Epithelial cell of esophagus (primary cell): Measurements from ENCODE around the gene MTRR.

Source experiments
- DNase-seq: peaks from one replicate; pipeline ENCODE4 v3.0.0; 2010; ENCODE audit warnings: low read depth
- H3K4me3 ChIP-seq: 2 replicates; pipeline ENCODE4 v1.5.1; 2011; ENCODE audit warnings: mild to moderate bottlenecking, low read length, control low read depth
- CTCF ChIP-seq: IDR thresholded peaks from 2 replicates; pipeline ENCODE4 v1.5.1; 2011; ENCODE audit warnings: low read depth, mild to moderate bottlenecking, low read length, control low read depth, inconsistent platforms; ENCODE audit not compliant: insufficient read depth; ENCODE audit errors: missing control alignments

Gene MTRR

GRCh38 chr5:7869474-7870136, 657 bp downstream of the MTRR start:
- H3K4me3 ChIP-seq: peak overlapping the region; percentile 62
- no peak for TF ChIP-seq CTCF
- peak; percentile 20 for DNase-seq

GRCh38 chr5:7871653-7872052, 2.7 kb downstream of the MTRR start:
- no peak for TF ChIP-seq CTCF
- no peak for DNase-seq

DNA sequence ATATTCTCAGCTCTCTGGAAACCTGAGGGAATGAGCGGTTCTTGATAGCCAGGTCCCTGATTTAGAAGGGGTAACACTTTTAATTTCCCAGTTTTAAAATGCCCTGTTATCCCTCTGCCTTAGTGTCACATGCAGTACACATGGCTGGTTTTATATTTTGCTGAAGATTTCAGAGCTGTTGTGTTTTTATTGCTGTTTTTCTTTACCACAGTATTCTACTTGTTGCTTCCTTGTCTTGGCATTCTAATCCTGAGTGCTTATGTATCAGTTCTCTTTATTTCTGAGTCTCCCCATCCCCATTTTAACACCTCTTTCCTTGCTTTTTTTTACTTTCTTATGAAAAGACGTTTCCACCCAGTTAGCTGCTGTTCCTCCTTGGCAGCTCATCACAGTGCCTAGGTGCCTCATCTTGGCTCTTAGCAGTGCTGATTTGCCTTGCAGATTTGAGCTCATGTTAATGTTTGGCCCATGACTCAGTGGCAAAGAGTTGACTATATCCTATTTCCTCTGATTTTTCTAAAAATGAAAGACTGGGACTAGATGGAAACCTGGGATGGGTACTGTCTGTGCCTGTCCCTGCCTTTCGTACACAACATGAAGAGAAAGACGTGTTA, 3.7 kb downstream of the MTRR start:
- DNase-seq: peak; percentile 18
- no peak overlapping the region for H3K4me3 ChIP-seq
- TF ChIP-seq CTCF: no peak

More at GRCh38 chr5:7871653-7872052, 2.7 kb downstream of the MTRR start:
- no peak overlapping the region for H3K4me3 ChIP-seq

DNA sequence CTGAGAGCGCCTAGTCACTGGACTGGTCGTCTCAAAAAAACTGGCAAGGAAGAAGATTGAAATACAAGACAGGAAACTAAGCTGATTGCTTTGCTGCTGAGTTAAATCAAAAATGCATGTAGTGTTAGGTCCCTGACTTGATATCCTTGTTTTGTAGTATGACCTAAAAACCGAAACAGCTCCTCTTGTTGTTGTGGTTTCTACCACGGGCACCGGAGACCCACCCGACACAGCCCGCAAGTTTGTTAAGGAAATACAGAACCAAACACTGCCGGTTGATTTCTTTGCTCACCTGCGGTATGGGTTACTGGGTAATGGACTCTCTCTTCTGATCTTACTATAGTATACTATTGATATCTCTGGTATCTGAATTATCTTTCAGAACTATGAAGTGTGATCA, 4.3 kb downstream of the MTRR start:
- DNase-seq: no peak
- no peak for TF ChIP-seq CTCF
- H3K4me3 ChIP-seq: no peak overlapping the region

DNA sequence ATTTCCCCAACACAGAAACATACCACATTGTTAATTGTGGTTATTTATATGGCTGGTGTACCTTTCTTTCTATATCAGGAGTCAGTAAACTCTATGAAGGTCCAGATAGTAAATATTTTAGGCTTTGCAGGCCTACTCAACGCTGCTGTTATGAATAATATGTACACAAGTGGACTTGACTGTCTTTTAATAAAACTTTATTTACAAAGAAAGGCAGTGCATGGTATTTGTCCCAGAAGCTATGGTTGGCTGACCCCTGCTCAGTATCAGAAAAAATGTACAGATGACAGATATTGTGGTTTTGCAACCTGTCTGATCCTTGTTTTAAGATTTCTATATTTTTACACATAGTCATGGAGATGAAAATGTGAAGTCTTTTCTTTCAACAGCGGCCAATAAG, 5.7 kb downstream of the MTRR start:
- no peak overlapping the region for H3K4me3 ChIP-seq
- TF ChIP-seq CTCF: no peak
- no peak for DNase-seq

- H3K4me3 ChIP-seq: no peak overlapping the region
- TF ChIP-seq CTCF: no peak
- no peak for DNase-seq
Observed at GRCh38 chr5:7875151-7875550, 6.2 kb downstream of the MTRR start.

DNA sequence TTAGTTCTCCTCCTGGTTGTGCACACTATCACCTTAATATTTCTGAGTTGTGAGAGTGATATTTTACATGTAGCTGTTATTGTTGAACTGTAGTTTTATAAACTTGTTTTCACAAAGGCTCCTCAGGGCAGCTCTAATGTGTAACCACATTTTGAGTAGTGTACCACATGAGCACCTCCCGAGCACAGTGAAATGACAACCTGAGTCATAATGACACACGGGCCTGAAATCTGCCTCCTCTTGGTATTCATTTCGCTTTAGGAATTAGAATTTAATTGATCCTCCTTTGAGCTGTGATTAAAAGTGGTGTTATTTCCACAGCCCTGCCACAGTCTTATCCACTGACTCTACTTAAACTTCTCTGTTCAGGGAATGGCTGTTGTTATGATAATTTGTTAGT, 7.9 kb downstream of the MTRR start:
- no peak overlapping the region for H3K4me3 ChIP-seq
- peak; percentile 76 for DNase-seq
- no peak for TF ChIP-seq CTCF
